ENCODE measurements around the gene POLR2J.

Gene POLR2J

DNA sequence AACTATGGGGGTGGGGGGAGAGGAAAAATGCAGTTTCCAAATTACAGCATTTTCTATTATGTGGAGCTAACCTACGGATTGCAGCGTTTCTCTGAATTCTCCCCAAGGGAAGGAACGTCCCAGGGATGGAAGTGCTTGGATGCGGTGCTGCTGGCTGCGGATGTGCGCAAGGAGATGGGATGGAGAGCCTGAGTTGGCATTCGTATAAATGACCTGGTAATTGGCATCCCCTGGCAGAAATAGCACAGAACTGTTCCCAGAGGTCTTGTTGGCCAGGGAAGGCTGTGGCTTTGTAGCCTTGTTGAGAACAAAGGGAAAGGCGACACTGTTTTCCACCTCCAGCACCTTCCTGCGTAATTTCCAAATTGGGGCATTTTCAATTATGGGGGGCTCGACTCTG is 42.6 kb downstream of the POLR2J start:
- DNase-seq (ENCODE audit: low read depth), result no peak

DNA sequence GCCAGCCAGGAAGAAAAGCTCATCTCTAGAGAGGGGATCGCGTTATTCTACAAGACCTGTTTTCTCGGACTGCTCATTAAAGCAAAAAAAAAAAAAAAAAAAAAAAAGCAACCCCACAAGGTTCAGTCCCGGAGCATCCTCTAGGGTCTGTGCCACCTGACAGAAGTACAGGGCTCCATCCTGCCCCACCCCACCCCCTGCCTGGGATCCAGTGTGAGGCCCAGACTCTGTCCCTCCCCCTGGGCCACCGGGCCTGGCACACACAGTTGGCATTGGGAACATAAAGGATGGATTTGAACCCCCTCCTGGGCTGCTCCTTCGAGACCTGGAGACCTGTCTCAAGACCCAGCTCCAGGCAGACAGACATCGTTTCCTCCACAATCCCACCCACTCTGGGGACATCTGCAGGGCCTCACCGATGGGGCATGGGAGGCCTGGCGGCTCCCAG is 44.7 kb downstream of the POLR2J start:
- DNase-seq (ENCODE audit: low read depth), result no peak

DNA sequence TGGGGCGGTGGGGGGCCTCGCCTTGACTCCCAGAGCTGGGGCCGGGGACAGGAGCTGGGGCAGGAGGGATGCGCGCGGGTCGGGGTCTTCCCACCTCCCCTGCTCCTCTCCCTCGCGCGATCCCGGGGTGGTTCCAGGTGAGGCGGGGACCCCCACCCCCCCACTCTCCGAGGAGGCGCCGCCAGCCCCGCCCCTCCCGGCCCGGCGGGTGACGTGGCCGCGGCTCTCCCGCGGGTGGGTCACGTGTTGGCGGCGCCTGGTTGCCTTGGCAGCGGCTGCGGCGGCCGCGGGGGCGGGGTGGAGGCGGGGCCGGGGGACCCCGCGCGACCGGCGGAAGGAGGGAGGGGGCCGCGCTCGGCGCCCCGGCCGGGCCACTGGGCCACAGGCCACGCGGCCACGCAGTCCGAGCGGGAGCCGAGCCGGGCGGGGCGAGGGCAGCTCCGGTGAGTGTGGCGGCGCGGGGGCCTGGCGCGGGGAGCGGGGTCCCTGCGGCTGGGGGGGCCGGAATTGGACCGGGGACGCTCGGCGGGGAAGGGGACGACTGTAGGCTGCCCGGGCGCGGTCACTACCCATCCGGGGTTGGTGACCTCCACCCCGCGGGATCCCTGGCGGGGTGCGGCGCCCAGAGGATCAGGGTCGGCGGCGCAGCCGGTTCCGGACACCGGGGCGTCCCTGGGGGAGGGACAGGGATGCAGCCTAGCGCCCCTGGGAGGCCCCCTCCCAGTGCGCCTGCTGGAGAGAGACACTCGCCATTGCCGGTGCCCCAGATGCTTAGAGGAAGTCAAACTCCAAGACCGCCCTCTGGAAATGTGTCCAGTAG is 45.3 kb downstream of the POLR2J start, which contains the start of gene ORAI2:
TSS of gene ORAI2 (plus strand) at position 357 of the 820 bp plus-strand sequence. CDS start 5,382 bp downstream, outside the sequence.
- no peak for DNase-seq (ENCODE audit: low read depth)

DNA sequence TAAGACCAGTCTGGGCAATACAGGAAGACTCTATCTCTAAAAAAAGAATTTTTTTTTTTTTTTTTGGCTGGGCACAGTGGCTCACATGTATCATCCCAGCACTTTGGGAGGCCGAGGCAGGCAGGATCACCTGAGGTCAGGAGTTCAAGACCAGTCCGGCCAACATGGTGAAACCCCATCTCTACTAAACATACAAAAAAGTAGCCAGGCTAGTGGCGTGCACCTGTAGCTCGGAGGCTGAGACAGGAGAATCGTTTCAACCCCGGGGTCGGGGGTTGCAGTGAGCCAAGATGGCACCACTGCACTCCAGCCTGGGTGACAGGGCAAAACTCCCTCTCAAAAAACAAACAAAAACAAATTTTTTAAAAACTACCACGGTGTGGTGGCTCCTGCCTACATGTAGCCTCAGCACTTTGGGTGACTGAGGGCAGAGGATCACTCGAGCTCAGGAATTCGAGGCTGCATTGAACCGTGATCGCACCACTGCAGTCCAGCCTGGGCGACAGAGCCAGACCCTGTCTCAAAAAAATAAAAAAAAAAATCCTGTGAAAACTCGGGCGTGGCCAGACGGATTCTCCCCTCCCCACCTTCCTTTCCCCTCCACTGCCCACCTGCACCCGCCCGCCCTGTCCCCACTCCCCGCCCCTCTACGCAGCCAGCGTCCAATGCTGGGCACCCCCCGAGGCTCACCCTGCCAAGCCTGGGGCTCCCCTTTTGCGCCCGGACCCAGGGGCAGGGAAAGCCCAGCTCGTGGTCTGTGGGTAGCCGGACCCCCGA is 46.1 kb downstream of the POLR2J start:
- no peak for DNase-seq (ENCODE audit: low read depth)

DNA sequence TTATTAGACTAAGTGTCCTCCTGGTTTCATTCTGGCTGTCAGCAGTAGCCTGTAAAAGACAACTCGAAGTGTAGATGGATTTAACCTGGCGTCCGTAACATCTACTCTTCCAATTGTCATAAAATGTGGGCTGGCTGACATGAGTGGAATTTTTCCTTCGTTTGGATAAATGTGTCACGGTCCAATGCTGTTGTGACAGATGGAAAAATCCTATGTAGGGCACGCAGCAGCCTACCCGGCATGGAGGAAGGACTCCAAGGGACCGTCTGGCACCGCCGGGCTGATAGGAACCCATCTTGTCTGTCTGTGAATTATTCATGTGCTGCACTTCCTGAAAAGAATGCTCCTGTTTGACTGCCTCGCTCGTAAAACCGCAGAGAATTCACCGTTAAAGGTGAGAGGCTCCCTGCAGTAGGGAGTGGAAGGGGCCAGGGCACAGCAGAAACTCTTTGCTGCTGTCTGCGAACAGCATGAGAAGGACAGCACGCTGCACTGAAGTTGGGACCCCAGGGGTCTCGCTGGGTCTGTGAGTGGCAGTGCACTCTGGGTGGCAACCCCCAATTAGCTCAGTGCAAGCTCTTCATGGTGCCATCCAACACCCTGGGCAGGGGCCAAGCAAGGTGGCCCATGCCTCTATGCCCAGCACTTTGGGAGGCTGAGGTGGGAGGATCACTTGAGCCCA is 47.0 kb downstream of the POLR2J start:
- no peak for DNase-seq (ENCODE audit: low read depth)

DNA sequence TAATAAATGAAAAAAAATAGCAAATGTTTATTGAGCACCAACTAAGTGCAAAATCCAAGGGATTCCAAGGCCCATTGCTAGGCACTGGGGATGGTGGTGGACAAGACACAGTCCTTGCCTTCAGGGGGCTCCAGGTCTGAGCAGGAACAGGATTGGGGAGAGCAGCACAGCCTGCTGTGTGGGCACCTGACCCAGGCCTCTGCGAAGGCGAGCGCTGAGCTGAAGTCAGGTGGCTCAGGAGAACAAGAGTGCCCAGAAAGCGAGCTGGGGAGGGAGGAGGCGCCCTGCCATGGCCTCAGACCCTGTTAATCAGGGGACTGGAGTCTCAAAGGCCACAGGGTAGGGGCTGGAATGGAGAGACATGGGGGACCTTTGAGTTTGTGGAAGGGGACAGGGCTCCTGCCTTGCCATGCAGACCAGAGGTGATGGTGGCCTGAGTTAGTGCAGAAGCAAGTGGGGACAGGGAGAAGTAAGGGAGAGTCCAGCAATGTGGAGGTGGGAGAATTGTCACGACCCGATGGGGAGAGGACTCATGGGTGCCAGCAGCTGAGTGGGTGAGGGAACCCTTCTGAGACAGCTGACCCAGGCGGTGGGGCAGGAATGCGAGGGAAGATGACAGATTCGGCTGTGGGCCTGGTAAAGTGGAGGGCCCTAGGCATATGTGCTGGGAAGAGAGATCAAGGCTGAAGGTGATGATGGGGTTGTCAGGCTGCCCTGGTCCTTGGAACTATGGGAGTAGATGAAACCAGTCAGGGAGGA is 49.4 kb downstream of the POLR2J start:
- DNase-seq (ENCODE audit: low read depth), result no peak

DNA sequence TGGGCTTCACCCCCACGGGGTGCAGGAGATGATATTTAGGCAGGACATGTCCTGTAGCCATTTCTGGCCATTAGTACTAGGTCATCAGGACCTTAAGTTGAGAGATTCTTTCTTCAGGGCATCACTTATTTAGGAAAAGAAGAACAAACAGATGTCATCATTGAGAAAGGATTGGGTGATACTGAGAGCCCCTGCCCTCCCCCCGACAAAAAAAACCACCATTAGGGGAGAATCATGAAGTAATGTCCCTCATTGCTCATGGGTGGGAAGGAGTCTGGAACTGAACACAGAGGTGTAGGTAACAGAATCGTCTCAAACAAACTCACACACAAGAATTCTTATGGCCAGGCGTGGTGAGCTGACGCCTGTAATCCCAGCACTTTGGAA is 51.7 kb downstream of the POLR2J start:
- DNase-seq (ENCODE audit: low read depth), result no peak

DNA sequence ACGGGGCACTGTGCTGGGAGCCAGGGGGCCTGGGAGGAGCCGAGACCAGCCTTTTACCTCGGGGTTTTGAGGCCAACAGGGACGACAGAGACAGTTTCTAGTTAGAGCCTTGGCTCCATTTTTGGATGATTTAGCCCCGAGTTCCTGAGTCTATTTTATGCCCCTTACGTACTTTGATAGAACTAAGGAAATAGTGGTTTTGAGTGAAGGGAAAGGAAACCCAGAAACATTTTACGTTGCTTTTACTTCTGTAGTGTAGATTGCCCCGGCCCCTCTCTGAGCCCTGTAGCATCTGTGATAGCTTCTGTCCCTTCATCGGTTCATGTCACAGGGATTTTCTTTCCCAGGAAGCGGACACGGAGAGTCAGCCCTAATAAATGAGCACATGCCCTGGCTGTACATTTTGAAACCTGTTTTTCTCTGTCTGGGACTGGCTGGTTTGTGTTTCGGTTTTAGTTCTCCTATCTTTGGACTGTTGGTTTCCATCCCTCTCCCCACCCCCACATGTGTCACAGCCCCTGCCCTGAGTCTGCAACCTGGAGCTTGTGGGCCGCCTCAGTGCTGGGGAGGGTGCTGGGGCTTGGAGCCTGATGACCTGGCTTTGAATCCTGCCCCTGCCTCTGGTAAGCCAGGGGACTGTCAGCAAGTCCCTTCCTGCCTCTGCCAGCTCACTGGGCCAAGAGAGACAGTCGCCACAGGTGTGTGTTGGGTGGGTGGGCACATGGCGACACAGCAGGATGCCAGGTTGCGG is 52.3 kb downstream of the POLR2J start:
- DNase-seq (ENCODE audit: low read depth), result no peak

DNA sequence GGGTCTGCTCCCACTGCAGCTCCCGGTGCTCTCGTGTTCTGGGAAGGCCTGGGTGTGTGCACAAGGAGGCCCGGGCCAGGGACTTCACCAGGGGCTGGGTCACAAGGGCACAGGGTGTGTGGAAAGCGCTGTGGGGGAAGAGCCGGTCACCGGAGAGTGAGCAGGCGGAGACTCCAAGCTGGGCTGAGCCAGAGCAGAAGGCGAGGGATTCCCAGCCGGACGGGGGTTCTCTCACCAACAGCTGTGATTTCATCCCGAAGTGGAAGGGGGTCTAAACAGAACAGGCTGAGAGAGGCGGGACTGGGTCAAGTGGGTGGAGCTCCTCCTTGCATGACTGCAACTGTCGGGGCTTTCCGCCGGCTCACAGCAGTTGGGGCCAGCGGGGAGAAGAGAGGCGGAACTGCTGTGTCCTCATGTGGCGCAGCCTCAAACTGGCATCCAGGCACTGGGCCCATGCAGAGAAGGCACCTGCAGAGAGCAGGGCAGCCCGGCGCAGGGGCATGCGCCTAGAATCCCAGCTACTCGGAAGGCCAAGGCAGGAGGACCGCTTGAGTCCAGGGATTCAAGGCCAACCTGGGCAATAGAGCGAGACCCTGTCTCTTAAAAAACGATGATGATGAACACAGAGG is 53.0 kb downstream of the POLR2J start:
- DNase-seq (ENCODE audit: low read depth), result no peak

DNA sequence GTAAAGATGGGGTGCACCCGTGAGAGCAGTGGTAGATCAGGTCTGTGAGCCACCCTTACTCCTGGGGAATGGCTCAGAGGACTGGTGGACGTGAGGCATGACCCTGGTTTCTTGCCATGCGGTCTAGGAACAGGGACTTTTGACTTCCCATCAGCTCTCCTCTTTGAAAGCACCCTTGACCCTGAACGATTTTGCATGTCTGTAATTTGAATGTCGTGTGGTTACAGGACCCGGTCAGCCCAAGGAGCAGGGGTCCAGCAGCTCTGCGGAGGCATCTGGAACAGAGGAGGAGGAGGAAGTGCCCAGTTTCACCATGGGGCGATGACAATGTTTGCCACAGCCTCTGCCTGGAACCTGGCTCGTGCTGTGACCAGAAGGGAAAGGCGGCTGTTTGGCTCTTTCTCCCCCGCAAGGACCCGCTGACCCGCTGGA is 53.9 kb downstream of the POLR2J start:
- no peak for DNase-seq (ENCODE audit: low read depth)

DNA sequence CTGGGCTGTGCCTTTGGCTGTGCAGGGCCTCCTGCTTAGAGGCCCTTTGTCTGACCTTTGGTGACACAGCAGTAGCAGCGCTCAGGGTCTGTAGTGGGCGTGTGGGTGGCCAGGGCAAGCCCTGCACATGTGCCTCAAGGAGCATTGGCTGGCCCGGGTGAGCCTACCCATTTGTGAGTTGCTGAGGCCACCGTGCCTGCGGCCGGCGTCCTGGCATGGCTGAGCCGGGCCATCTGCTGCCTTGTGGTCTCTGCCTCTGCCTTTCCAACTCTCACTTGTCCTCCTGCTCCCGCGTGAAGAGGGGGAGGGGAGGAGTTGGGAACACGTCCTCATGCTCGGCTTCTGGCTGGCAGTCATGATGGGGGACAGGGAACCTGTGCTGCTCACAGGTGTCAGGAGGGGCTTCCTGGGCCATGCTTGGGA is 54.6 kb downstream of the POLR2J start:
- DNase-seq (ENCODE audit: low read depth), result no peak
